Measurements from ENCODE around the gene MRPL43.

MRPL43 gene

DNA sequence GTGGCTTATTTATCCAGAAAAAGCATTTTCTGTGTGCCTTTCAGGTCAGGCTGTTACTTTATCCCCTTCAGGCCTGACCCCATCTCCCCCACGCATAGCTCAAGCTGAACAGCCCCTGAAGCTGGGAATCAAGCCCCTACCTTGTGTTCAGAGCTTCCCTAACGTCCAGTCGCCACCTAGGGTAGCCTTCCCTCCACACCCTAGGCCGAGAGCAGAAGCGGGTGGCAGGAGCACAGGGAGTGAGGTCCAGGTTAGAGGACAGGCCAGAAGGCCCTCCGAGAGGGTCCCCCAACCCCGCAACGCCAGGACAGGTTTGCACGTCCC is 18.5 kb downstream of the MRPL43 start:
- ATAC-seq (ENCODE audit: insufficient read depth, low read depth): no peak
- Histone ChIP-seq H3K9ac (ENCODE audit: low read depth, low read length) (no peak overlapping the region), H3K27me3 (ENCODE audit: insufficient read depth, low read length, poor library complexity) (no peaks in the 10 kb centered on the region), H3K79me2 (ENCODE audit: insufficient read depth, low read length) (no peaks in the 10 kb centered on the region), H3K27ac (ENCODE audit: low read length) (no peak overlapping the region), H2AFZ (ENCODE audit: low read depth, low read length) (no peak overlapping the region), H3K4me2 (ENCODE audit: insufficient read depth, low read length) (no peak overlapping the region), H4K20me1 (ENCODE audit: insufficient read depth, low read length) (no peaks in the 10 kb centered on the region), H3K36me3 (ENCODE audit: insufficient read depth, low read length) (peaks cover 18% of the 10 kb centered on the region; the same call in 1 of the 2 replicates), H3K4me3 (ENCODE audit: low read depth in 1 of 2, low read length in 2 of 2) (no peak overlapping the region), H3K9me3 (ENCODE audit: insufficient read depth, low read length, severe bottlenecking) (no peaks in the 10 kb centered on the region), H3K4me1 (ENCODE audit: insufficient read depth, low read length) (no peaks in the 10 kb centered on the region)
- no peak for DNase-seq
- TF ChIP-seq CTCF (IDR thresholded peaks at IDR 0.05; ENCODE audit: borderline replicate concordance, extremely low read depth, low read length, poor library complexity, severe bottlenecking): no peak

DNA sequence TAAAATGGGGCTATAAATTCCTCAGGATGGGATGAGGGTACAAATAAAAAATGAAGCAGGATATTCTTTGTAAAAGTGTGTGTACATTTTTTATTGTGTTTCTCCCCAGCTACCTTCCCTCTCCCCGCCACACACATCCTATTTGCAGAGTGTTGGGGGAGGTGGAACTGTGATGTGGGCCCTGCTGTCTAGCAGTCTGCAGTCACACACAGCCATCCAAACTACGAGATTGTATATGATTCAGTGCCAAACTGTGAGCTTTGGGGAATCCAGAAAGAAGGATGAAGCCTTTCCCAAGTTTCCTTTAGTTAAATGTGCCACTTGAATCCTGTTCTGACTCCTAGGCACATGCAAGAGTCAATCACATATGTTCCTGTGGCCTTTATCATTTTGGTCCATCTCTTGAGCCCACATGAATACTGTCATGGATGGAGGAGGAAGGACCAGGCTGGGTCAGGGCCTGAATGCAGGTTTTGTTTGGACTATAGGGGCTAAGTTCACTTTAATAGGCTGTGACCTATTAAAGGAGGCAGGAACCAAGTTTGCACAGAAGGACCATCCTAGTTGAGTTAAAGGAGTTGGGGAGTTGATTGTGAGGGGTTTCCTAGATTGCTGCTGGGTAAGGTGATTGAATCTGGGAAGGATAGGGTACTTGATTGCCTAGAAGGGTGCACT is 19.1 kb downstream of the MRPL43 start:
- H3K9ac ChIP-seq (ENCODE audit: low read depth, low read length): no peak overlapping the region
- no peaks in the 10 kb centered on the region for H3K79me2 ChIP-seq (ENCODE audit: insufficient read depth, low read length)
- no peak overlapping the region for H2AFZ ChIP-seq (ENCODE audit: low read depth, low read length)
- no peak overlapping the region for H3K27ac ChIP-seq (ENCODE audit: low read length)
- H3K27me3 ChIP-seq (ENCODE audit: insufficient read depth, low read length, poor library complexity): no peaks in the 10 kb centered on the region
- H3K4me1 ChIP-seq (ENCODE audit: insufficient read depth, low read length): no peaks in the 10 kb centered on the region
- ATAC-seq (ENCODE audit: insufficient read depth, low read depth): no peak
- DNase-seq: peak; percentile 0
- H3K4me3 ChIP-seq (ENCODE audit: low read depth in 1 of 2, low read length in 2 of 2): no peak overlapping the region
- H3K9me3 ChIP-seq (ENCODE audit: insufficient read depth, low read length, severe bottlenecking): no peaks in the 10 kb centered on the region
- no peaks in the 10 kb centered on the region for H4K20me1 ChIP-seq (ENCODE audit: insufficient read depth, low read length)
- H3K36me3 ChIP-seq (ENCODE audit: insufficient read depth, low read length): peaks cover 22% of the 10 kb centered on the region; the same call in 1 of the 2 replicates
- H3K4me2 ChIP-seq (ENCODE audit: insufficient read depth, low read length): no peak overlapping the region
- TF ChIP-seq CTCF (IDR thresholded peaks at IDR 0.05; ENCODE audit: borderline replicate concordance, extremely low read depth, low read length, poor library complexity, severe bottlenecking): no peak
- TF ChIP-seq EZH2 (IDR thresholded peaks at IDR 0.05; ENCODE audit: borderline replicate concordance, low read depth, low read length, severe bottlenecking): no peak

DNA sequence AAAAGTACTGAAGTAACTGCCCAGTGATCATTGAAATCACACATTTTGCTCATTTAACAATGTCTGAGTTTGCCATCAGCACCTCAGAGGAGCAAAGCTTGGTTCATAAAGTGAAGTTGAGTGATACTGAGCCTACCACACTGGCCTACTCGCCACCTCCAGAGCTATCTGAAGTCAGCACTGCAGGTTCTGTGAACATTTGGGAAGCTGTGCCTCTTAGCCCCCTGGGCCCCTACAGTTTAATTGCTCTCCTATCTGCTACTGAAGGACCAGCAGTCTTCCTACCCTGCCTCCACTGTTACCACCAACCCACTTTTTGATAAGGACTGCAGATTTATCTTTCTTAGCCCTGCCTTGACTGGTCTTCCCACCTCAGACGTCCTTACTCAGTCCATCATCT is 20.0 kb downstream of the MRPL43 start:
- TF ChIP-seq EZH2 (IDR thresholded peaks at IDR 0.05; ENCODE audit: borderline replicate concordance, low read depth, low read length, severe bottlenecking): no peak
- TF ChIP-seq CTCF (IDR thresholded peaks at IDR 0.05; ENCODE audit: borderline replicate concordance, extremely low read depth, low read length, poor library complexity, severe bottlenecking): no peak
- peaks cover 29% of the 10 kb centered on the region for H3K36me3 ChIP-seq (ENCODE audit: insufficient read depth, low read length)
- no peaks in the 10 kb centered on the region for H3K4me1 ChIP-seq (ENCODE audit: insufficient read depth, low read length)
- H3K4me2 ChIP-seq (ENCODE audit: insufficient read depth, low read length): no peak overlapping the region
- H2AFZ ChIP-seq (ENCODE audit: low read depth, low read length): no peak overlapping the region
- ATAC-seq (ENCODE audit: insufficient read depth, low read depth) (no peak), DNase-seq (no peak)
- H3K27ac ChIP-seq (ENCODE audit: low read length): no peak overlapping the region
- no peaks in the 10 kb centered on the region for H3K79me2 ChIP-seq (ENCODE audit: insufficient read depth, low read length)
- no peaks in the 10 kb centered on the region for H3K27me3 ChIP-seq (ENCODE audit: insufficient read depth, low read length, poor library complexity)
- H4K20me1 ChIP-seq (ENCODE audit: insufficient read depth, low read length): no peaks in the 10 kb centered on the region
- no peak overlapping the region for H3K4me3 ChIP-seq (ENCODE audit: low read depth in 1 of 2, low read length in 2 of 2)
- no peak overlapping the region for H3K9ac ChIP-seq (ENCODE audit: low read depth, low read length)
- no peaks in the 10 kb centered on the region for H3K9me3 ChIP-seq (ENCODE audit: insufficient read depth, low read length, severe bottlenecking)

DNA sequence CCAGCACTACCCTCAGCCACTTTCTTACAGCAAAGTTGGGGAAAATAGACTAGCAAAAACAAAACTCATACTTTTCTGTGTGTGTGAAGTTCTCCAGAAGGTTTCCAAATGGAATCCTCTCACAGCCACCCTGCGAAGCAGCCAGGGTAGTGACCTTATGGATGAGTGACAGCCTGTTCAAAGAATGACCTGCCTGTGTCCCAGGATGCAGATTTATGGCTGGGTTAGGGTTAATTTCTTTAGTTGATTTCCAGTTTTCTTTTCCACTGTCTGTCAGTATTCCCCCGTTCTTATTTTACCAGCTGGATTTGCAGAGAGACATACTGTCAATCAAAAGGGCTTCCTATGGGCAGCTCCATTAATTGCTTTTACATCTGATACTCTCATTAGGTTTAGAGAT is 20.4 kb downstream of the MRPL43 start:
- H3K9ac ChIP-seq (ENCODE audit: low read depth, low read length): no peak overlapping the region

More for the DNA sequence above, 20.4 kb downstream of the MRPL43 start:
- H3K4me1 ChIP-seq (ENCODE audit: insufficient read depth, low read length): no peaks in the 10 kb centered on the region
- H3K4me2 ChIP-seq (ENCODE audit: insufficient read depth, low read length): no peak overlapping the region
- no peak overlapping the region for H2AFZ ChIP-seq (ENCODE audit: low read depth, low read length)
- no peaks in the 10 kb centered on the region for H3K27me3 ChIP-seq (ENCODE audit: insufficient read depth, low read length, poor library complexity)
- DNase-seq (no peak), ATAC-seq (ENCODE audit: insufficient read depth, low read depth) (no peak)
- no peaks in the 10 kb centered on the region for H4K20me1 ChIP-seq (ENCODE audit: insufficient read depth, low read length)
- H3K9me3 ChIP-seq (ENCODE audit: insufficient read depth, low read length, severe bottlenecking): no peaks in the 10 kb centered on the region
- H3K36me3 ChIP-seq (ENCODE audit: insufficient read depth, low read length): peaks cover 34% of the 10 kb centered on the region
- no peaks in the 10 kb centered on the region for H3K79me2 ChIP-seq (ENCODE audit: insufficient read depth, low read length)
- no peak overlapping the region for H3K4me3 ChIP-seq (ENCODE audit: low read depth in 1 of 2, low read length in 2 of 2)
- TF ChIP-seq EZH2 (IDR thresholded peaks at IDR 0.05; ENCODE audit: borderline replicate concordance, low read depth, low read length, severe bottlenecking) (no peak), CTCF (IDR thresholded peaks at IDR 0.05; ENCODE audit: borderline replicate concordance, extremely low read depth, low read length, poor library complexity, severe bottlenecking) (no peak)
- H3K27ac ChIP-seq (ENCODE audit: low read length): no peak overlapping the region
